WERI-Rb-1 (cell line): Measurements from ENCODE around the gene BBOX1.

ENCODE experiments used
- DNase-seq: peaks from one replicate; pipeline ENCODE4 v3.0.0-alpha.2; 2020
- H3K27ac ChIP-seq: fragments of 250-450 bp; sonication (Bioruptor Pico); 2 replicates; pipeline ENCODE4 v1.5.1; 2020; ENCODE audit warnings: mild to moderate bottlenecking, moderate library complexity
- H3K27me3 ChIP-seq: fragments of 250-450 bp; sonication (Bioruptor Pico); 2 replicates; pipeline ENCODE4 v1.5.1; 2021; ENCODE audit warnings: mild to moderate bottlenecking, low read depth, moderate library complexity; ENCODE audit not compliant: insufficient read depth, severe bottlenecking
- H3K36me3 ChIP-seq: fragments of 250-450 bp; sonication (Bioruptor Pico); 2 replicates; pipeline ENCODE4 v1.5.1; 2020; ENCODE audit warnings: mild to moderate bottlenecking, moderate library complexity
- H3K4me3 ChIP-seq: 2 replicates; pipeline ENCODE4 v1.5.1; 2011; ENCODE audit warnings: low read depth, mild to moderate bottlenecking, control low read depth, low read length
- H3K9me3 ChIP-seq: fragments of 250-450 bp; sonication (Bioruptor Pico); 2 replicates; pipeline ENCODE4 v1.5.1; 2021; ENCODE audit warnings: mild to moderate bottlenecking, moderate library complexity; ENCODE audit not compliant: severe bottlenecking
- CTCF ChIP-seq: IDR thresholded peaks from 2 replicates; pipeline ENCODE4 v1.5.1; 2011; ENCODE audit warnings: low read depth, mild to moderate bottlenecking, control low read depth, inconsistent platforms, low read length

BBOX1 gene

DNA sequence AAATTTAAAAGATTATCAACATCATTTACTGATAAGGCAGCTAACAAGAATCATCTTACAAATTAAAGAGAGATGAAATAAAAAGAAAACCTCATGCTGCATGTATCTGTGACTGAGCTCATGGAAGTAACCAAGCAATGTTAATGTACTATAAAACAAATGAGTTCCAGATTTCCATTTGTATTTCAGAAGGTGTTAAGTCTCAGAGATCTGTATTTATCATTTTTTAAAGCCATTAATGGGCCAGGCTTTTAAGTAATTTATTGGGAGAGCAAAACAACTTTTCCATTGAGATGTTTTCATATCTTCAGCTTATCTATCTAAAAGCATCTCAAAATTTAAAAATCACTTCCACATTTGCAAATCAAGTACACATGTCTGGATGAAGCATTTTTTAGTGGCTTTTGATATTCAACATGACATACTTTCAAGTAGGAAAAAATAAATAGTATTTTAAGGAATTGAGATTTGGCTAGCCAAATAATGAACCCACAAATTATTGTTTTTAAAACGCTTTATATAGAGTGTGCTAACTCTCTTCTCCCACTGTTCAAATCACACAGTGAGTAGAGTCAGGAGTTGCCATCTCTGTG, 17.9 kb upstream of the BBOX1 start:
- H3K27me3 ChIP-seq, result no peaks in the 10 kb centered on the region
- H3K27ac ChIP-seq, result no peak overlapping the region
- H3K4me3 ChIP-seq, result no peak overlapping the region
- H3K9me3 ChIP-seq, result no peaks in the 10 kb centered on the region
- no peak for DNase-seq
- H3K36me3 ChIP-seq, result no peaks in the 10 kb centered on the region
- TF ChIP-seq CTCF, result no peak

DNA sequence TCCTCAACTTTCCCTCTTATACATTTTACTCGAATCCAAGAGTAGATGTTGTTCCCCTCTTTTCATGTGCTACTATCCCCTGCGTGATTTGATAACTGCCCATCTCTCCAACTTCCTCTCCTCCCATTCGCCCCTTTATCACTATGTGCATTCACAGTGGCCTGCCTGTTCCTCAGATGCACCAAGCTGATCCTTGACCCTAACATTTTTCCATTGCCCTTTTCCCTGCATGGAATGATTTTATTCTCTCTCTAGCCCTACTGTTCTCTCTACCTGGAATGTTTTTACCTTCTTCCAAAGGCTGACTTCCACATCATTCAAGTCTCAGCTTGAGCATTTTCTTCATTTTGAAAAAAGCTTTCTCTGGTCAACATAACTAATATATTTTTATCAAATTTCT, 15.8 kb upstream of the BBOX1 start:
- Histone ChIP-seq H3K9me3 (no peaks in the 10 kb centered on the region), H3K4me3 (no peak overlapping the region), H3K36me3 (no peaks in the 10 kb centered on the region), H3K27ac (no peak overlapping the region), H3K27me3 (no peaks in the 10 kb centered on the region)
- TF ChIP-seq CTCF, result no peak
- DNase-seq, result no peak

GRCh38 chr11:27025312-27025955, 15.2 kb upstream of the BBOX1 start:
- Histone ChIP-seq H3K36me3 (no peaks in the 10 kb centered on the region), H3K27ac (no peak overlapping the region), H3K9me3 (no peaks in the 10 kb centered on the region), H3K4me3 (no peak overlapping the region), H3K27me3 (no peaks in the 10 kb centered on the region)
- no peak for TF ChIP-seq CTCF
- DNase-seq, result no peak

DNA sequence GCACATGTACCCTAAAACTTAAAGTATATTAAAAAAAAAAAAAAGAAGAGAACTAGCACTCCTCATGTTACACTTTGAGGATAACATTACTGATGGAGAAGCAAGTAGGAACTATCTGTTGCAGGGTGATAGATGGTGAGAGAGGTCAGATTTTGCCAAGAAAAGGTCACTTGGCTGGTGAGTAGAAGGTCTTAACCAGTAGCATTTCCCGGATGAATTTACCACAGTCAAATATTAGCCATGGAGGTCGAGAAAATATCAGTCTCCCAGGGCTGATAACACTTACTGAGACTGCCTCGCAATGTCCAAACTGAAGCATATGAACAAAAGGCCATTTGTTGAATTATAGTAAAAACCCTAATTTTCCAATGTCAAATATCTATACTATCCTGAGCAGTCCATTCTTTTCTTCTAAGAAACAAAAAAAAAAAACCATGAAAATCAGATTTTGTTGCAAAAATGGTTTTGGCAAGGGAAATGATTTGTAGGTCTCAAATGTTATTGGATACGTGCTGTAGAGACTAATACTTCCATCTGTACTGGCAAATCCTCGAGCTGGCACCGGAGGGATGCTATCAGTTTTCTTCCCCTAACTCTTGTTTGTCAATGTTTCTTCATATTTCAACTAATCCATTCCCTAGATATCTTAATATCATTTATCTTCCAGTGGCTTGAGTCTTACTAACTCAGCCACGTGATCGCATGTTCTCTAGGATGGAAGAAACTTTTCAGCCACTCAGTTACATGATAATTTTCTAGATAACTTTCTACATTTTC, 14.5 kb upstream of the BBOX1 start:
- Histone ChIP-seq H3K36me3 (no peaks in the 10 kb centered on the region), H3K27ac (no peak overlapping the region), H3K9me3 (no peaks in the 10 kb centered on the region), H3K27me3 (no peaks in the 10 kb centered on the region), H3K4me3 (no peak overlapping the region)
- TF ChIP-seq CTCF, result no peak
- no peak for DNase-seq

GRCh38 chr11:27028561-27028965, 12.1 kb upstream of the BBOX1 start:
- Histone ChIP-seq H3K36me3 (no peaks in the 10 kb centered on the region), H3K27ac (no peak overlapping the region), H3K9me3 (no peaks in the 10 kb centered on the region), H3K27me3 (peaks cover 3% of the 10 kb centered on the region), H3K4me3 (no peak overlapping the region)
- TF ChIP-seq CTCF, result no peak
- DNase-seq, result no peak
